Parathyroid adenoma (tissue), 2 donors: ENCODE measurements around the gene DES.

Experiments
- H2AFZ ChIP-seq: fragments of 300-600 bp; sonication (generic); one replicate; pipeline ENCODE4 v1.7.0; 2017; ENCODE audit warnings: antibody characterized with exemption, mild to moderate bottlenecking
- H3K27ac ChIP-seq: fragments of 300-600 bp; sonication (generic); one replicate; pipeline ENCODE4 v1.7.0; 2017
- H3K27me3 ChIP-seq: fragments of 300-600 bp; sonication (generic); one replicate; pipeline ENCODE4 v1.7.0; 2017; ENCODE audit warnings: low read length; ENCODE audit not compliant: control insufficient read depth, insufficient read depth
- H3K36me3 ChIP-seq: fragments of 300-600 bp; sonication (generic); one replicate; pipeline ENCODE4 v1.7.0; 2017; ENCODE audit warnings: low read length; ENCODE audit not compliant: control insufficient read depth, insufficient read depth
- H3K4me1 ChIP-seq: fragments of 300-600 bp; sonication (generic); one replicate; pipeline ENCODE4 v1.7.0; 2017; ENCODE audit warnings: control low read depth
- H3K4me2 ChIP-seq: fragments of 300-600 bp; sonication (generic); one replicate; pipeline ENCODE4 v1.7.0; 2017; ENCODE audit warnings: low read length
- H3K4me3 ChIP-seq: fragments of 300-600 bp; sonication (generic); one replicate; pipeline ENCODE4 v1.7.0; 2017; ENCODE audit warnings: low read depth, low read length
- H3K79me2 ChIP-seq: fragments of 300-600 bp; sonication (generic); one replicate; pipeline ENCODE4 v1.7.0; 2017; ENCODE audit warnings: control low read depth
- H3K9ac ChIP-seq: fragments of 300-600 bp; sonication (generic); one replicate; pipeline ENCODE4 v1.7.0; 2017; ENCODE audit warnings: mild to moderate bottlenecking
- H3K9me3 ChIP-seq: fragments of 300-600 bp; sonication (generic); one replicate; pipeline ENCODE4 v1.7.0; 2017; ENCODE audit warnings: low read length; ENCODE audit not compliant: control insufficient read depth
- CTCF ChIP-seq: fragments of 300-600 bp; sonication (generic); IDR thresholded peaks from one replicate; pipeline ENCODE4 v1.7.0; 2017; ENCODE audit warnings: antibody characterized with exemption, mild to moderate bottlenecking
- donor health status: primary hyperparathyroidism.

The DES gene

DNA sequence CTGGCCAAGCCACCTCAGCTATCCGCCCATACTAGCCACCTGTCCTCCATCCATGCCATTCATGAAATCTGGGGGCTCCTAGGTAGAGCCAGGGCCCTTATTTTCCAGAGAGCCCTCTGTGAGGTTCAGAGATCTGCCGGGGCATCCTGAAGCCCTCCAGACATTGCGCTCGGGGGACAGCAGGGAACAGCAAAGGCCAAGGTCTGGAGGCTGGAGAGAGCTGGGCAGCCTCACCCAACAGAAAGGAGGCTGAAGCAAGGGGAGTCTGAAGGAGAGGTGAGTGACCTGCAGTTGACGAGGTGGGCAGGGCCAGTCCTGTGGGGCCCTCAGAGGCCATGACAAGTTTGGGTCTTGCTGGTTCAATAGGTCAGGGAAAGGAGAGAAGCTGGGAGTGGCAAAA lies 8.6 kb upstream of the DES start:
- H3K4me3 ChIP-seq = no peak overlapping the region
- no peaks in the 10 kb centered on the region for H3K9me3 ChIP-seq
- no peaks in the 10 kb centered on the region for H3K27me3 ChIP-seq
- no peak overlapping the region for H3K27ac ChIP-seq
- no peak overlapping the region for H2AFZ ChIP-seq
- no peak for TF ChIP-seq CTCF
- no peak overlapping the region for H3K9ac ChIP-seq
- H3K36me3 ChIP-seq = no peaks in the 10 kb centered on the region
- H3K79me2 ChIP-seq = no peaks in the 10 kb centered on the region
- no peaks in the 10 kb centered on the region for H3K4me1 ChIP-seq
- H3K4me2 ChIP-seq = no peak overlapping the region

DNA sequence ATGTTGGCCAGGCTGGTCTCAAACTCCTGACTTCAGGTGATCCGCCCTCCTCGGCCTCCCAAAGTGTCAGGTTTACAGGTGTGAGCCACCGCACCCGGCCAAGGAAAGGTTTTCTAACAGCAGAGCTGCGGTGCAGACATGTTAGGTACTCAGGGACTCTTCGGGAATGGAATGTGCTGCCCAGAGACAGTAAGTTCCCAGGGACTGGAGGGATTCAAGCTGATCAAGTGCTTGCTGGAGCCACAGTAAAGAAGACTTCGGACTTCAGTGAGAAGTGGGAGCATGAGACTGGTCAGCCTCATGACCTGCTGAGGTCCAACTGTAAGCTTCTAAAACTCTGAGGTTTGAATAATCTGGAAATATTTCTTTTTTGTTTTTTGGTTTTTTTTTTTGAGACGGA lies 7.8 kb upstream of the DES start:
- H3K27ac ChIP-seq = no peak overlapping the region
- H3K79me2 ChIP-seq = no peaks in the 10 kb centered on the region
- TF ChIP-seq CTCF = no peak
- no peak overlapping the region for H3K9ac ChIP-seq
- H3K9me3 ChIP-seq = no peaks in the 10 kb centered on the region
- H2AFZ ChIP-seq = no peak overlapping the region
- H3K4me3 ChIP-seq = no peak overlapping the region
- H3K4me1 ChIP-seq = no peaks in the 10 kb centered on the region
- H3K27me3 ChIP-seq = no peaks in the 10 kb centered on the region
- no peaks in the 10 kb centered on the region for H3K36me3 ChIP-seq
- no peak overlapping the region for H3K4me2 ChIP-seq

- Histone ChIP-seq H3K4me2 (no peak overlapping the region), H2AFZ (no peak overlapping the region), H3K4me3 (no peak overlapping the region), H3K27me3 (no peaks in the 10 kb centered on the region), H3K36me3 (no peaks in the 10 kb centered on the region), H3K9me3 (no peaks in the 10 kb centered on the region), H3K9ac (no peak overlapping the region), H3K4me1 (no peaks in the 10 kb centered on the region), H3K79me2 (no peaks in the 10 kb centered on the region), H3K27ac (no peak overlapping the region)
- no peak for TF ChIP-seq CTCF
These were observed 3.3 kb upstream of the DES start for GRCh38 chr2:219414857-219415256.

DNA sequence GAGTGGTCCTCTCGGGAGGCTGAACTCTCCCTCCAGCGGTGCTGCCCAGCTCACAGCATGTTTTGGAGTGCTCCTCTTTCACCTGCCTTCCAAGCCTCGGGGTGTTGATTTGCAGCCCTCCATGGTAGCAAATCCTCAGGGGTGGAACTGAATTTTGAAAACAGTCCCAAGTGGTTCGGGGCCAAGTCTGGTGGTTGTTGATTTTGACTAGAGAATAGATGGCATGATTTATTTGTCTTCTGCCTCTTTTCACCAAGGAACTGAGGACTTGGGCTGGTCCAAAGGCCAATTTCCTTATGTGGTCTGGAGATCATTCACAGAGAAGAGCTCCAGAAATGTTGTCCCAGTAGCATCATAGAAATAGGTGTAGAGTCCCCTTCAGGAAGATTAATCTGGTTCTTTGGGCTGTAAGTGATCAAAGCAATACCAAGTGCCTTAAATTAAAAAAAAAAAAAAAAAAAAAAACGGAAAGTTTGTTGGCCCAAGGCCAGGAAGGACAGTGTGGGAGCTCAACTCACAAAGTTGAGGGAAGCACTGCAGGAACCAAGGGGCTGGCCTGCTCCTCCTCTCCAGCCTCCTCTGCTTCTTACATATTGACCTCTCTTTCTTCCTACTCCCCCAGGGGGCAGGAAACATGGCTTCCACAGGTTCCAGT lies 2.5 kb upstream of the DES start:
- Histone ChIP-seq H3K9ac (no peak overlapping the region), H3K4me2 (no peak overlapping the region), H3K36me3 (no peaks in the 10 kb centered on the region), H3K4me1 (no peaks in the 10 kb centered on the region), H2AFZ (no peak overlapping the region), H3K27ac (no peak overlapping the region), H3K9me3 (no peaks in the 10 kb centered on the region), H3K27me3 (no peaks in the 10 kb centered on the region), H3K4me3 (no peak overlapping the region), H3K79me2 (no peaks in the 10 kb centered on the region)
- no peak for TF ChIP-seq CTCF

DNA sequence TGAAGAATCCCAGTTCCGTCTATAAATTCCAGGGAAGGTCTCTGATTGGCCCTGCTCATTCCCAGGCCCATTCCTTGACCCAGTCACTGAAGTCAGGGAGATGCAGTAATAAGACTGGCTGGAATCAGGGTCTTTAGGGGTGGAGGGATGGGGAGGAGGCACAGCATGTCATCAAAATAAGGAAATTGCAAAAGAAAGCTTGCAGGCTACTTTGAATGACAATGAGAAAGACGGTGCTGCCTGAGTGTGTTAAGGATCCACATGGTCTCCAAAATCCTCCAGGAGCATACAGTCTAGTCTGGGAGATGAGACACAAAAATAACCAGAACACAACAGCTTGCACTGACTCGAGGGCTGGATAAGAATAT lies 2.0 kb upstream of the DES start:
- H3K4me3 ChIP-seq = no peak overlapping the region
- no peaks in the 10 kb centered on the region for H3K36me3 ChIP-seq
- no peak overlapping the region for H3K27ac ChIP-seq
- TF ChIP-seq CTCF = no peak
- no peak overlapping the region for H3K9ac ChIP-seq
- no peaks in the 10 kb centered on the region for H3K27me3 ChIP-seq
- no peaks in the 10 kb centered on the region for H3K9me3 ChIP-seq
- no peak overlapping the region for H3K4me2 ChIP-seq
- no peak overlapping the region for H2AFZ ChIP-seq
- H3K79me2 ChIP-seq = no peaks in the 10 kb centered on the region
- no peaks in the 10 kb centered on the region for H3K4me1 ChIP-seq
